HG02588 (cell line): ENCODE data around the gene IGFN1.

ENCODE experiments used
- ATAC-seq: cut with Tn5 transposase; IDR thresholded peaks from one replicate; pipeline ENCODE4 v1.9.1; 2021; ENCODE audit warnings: mild to moderate bottlenecking, moderate library complexity; ENCODE audit not compliant: unreplicated experiment

Gene IGFN1

GRCh38 chr1:201184307-201185122 is 6.1 kb upstream of the IGFN1 start:
- no peak for ATAC-seq

- no peak for ATAC-seq
These were observed 5.5 kb upstream of the IGFN1 start for GRCh38 chr1:201185123-201185453.

GRCh38 chr1:201185527-201186128 is 5.0 kb upstream of the IGFN1 start:
- ATAC-seq, result no peak

- ATAC-seq, result no peak
These were observed 4.4 kb upstream of the IGFN1 start for GRCh38 chr1:201186192-201186591.

GRCh38 chr1:201189085-201189484 is 1.5 kb upstream of the IGFN1 start:
- ATAC-seq, result no peak

GRCh38 chr1:201190005-201190404 is 619 bp upstream of the IGFN1 start:
- no peak for ATAC-seq

GRCh38 chr1:201191653-201192260 is 1.1 kb downstream of the IGFN1 start:
- no peak for ATAC-seq

- ATAC-seq, result no peak
These were observed 1.7 kb downstream of the IGFN1 start for GRCh38 chr1:201192261-201192788.

- ATAC-seq, result no peak
These were observed 3.4 kb downstream of the IGFN1 start for GRCh38 chr1:201194046-201194445.

- ATAC-seq, result no peak
These were observed 8.0 kb downstream of the IGFN1 start for GRCh38 chr1:201198598-201198997.

- no peak for ATAC-seq
These were observed 14.4 kb downstream of the IGFN1 start for GRCh38 chr1:201205036-201205435.

- ATAC-seq, result no peak
These were observed 15.6 kb downstream of the IGFN1 start for GRCh38 chr1:201206176-201206575.

- ATAC-seq, result no peak
These were observed 16.4 kb downstream of the IGFN1 start for GRCh38 chr1:201207046-201207445.

- ATAC-seq, result no peak
These were observed 17.6 kb downstream of the IGFN1 start for GRCh38 chr1:201208236-201208635.

- ATAC-seq, result no peak
These were observed 21.4 kb downstream of the IGFN1 start for GRCh38 chr1:201212056-201212455.

- no peak for ATAC-seq
These were observed 21.9 kb downstream of the IGFN1 start for GRCh38 chr1:201212461-201213055.

GRCh38 chr1:201213106-201213770 is 22.6 kb downstream of the IGFN1 start:
- ATAC-seq, result no peak

- no peak for ATAC-seq
These were observed 23.3 kb downstream of the IGFN1 start for GRCh38 chr1:201213926-201214325.

- ATAC-seq, result no peak
These were observed 23.8 kb downstream of the IGFN1 start for GRCh38 chr1:201214461-201214860.

GRCh38 chr1:201214886-201215285 is 24.3 kb downstream of the IGFN1 start:
- ATAC-seq, result no peak
